Lung (tissue), 12 donors: Measurements from ENCODE around the gene KRTAP10-4. TPM values are rescaled to one million over a fixed set of nuclear protein-coding genes. Genes with fewer than 3 reads are reported as not detected.
"Not testable (repeated sequence)": the region's sequence is repeated elsewhere in the genome, so short reads cannot be mapped to it uniquely, and the experiment has no call there.

Experiments used
- ATAC-seq: fragments of 200-7000 bp; cut with Tn5 transposase; one replicate; pipeline ENCODE4 v1.9.1; 2020; ENCODE audit warnings: moderate number of reproducible peaks; ENCODE audit not compliant: insufficient read depth, low FRiP score
- DNase-seq, 3 donors: peaks; one replicate each; pipeline ENCODE4 v3.0.0-alpha.2; 2013 to 2017
- H3K27ac ChIP-seq, 2 donors: one replicate each; pipeline ENCODE4 v1.5.1; 2013; ENCODE audit warnings: mild to moderate bottlenecking in 2 of 2, moderate library complexity in 2 of 2, control low read depth in 1 of 2, inconsistent platforms in 1 of 2, low read depth in 1 of 2, low read length in 1 of 2
- H3K27me3 ChIP-seq, 3 donors: one replicate each; pipeline ENCODE4 v1.5.1; 2013; ENCODE audit warnings: low read length in 2 of 3; ENCODE audit not compliant: control insufficient read depth in 3 of 3, insufficient read depth in 3 of 3
- H3K36me3 ChIP-seq, 4 donors: one replicate each; pipeline ENCODE4 v1.5.1; 2013; ENCODE audit warnings: low read length in 4 of 4, mild to moderate bottlenecking in 1 of 4, moderate library complexity in 1 of 4; ENCODE audit not compliant: control insufficient read depth in 4 of 4, insufficient read depth in 4 of 4
- H3K4me1 ChIP-seq, 5 donors: one replicate each; pipeline ENCODE4 v1.5.1; 2013; ENCODE audit warnings: low read length in 5 of 5, mild to moderate bottlenecking in 2 of 5, moderate library complexity in 1 of 5; ENCODE audit not compliant: control insufficient read depth in 5 of 5, insufficient read depth in 5 of 5
- H3K4me3 ChIP-seq: one replicate; pipeline ENCODE4 v1.5.1; 2013; ENCODE audit warnings: mild to moderate bottlenecking, control low read depth, moderate library complexity
- H3K9ac ChIP-seq, 2 donors: one replicate each; pipeline ENCODE4 v1.5.1; 2013; ENCODE audit warnings: low read length in 2 of 2, control low read depth in 1 of 2; ENCODE audit not compliant: insufficient read depth in 1 of 2
- H3K9me3 ChIP-seq, 4 donors: one replicate each; pipeline ENCODE4 v1.5.1; 2013; ENCODE audit warnings: low read length in 3 of 4, mild to moderate bottlenecking in 1 of 4, moderate library complexity in 1 of 4; ENCODE audit not compliant: control insufficient read depth in 4 of 4, insufficient read depth in 3 of 4
- CTCF ChIP-seq: IDR thresholded peaks from 2 replicates; pipeline ENCODE4 v1.5.1; 2012; ENCODE audit warnings: mild to moderate bottlenecking; ENCODE audit errors: control extremely low read depth, extremely low read depth
- whole genome bisulfite sequencing, 2 donors: extraction: QIAGEN DNeasy Blood & Tissue Kit; methylation state at CpG; one replicate each; pipeline ENCODE4 v1.1.7; 2013; 5-methylcytosine and 5-hydroxymethylcytosine counted together
- polyA plus RNA-seq, 2 donors: library from polyadenylated mRNA; stranded (reverse); fragments of 200-250 nt; gene quantifications; one replicate each; pipeline ENCODE4 v1.2.1, GENCODE V29; 2013
- total RNA-seq, 2 donors: library from RNA; depleted of rRNA in 1 of 2; stranded (reverse); fragments of >200 nt in 1 of 2; gene quantifications; one replicate each; pipeline ENCODE4 v1.2.1, GENCODE V29; 2014 to 2021
- donor health status: control.
- donor health status: control.
- donor health status: Bipolar disorder and iron deficiency.
- donor health status: healthy.
- donor health status: DM: yes; HTN: yes; CAD: no.

The KRTAP10-4 gene
- total and polyA plus RNA-seq, 4 donors, result not detected

GRCh38 chr21:44603911-44604310, 30.4 kb downstream of the KRTAP10-4 start:
- H3K36me3 ChIP-seq, result no peaks in the 10 kb centered on the region
- H3K27me3 ChIP-seq, result no peaks in the 10 kb centered on the region
- DNase-seq (no peak), ATAC-seq (no peak)
- no peak overlapping the region for H3K4me3 ChIP-seq
- peaks cover 0 to 3% (median under 1%) of the 10 kb centered on the region in 4 donors for H3K9me3 ChIP-seq
- H3K9ac ChIP-seq, result no peak overlapping the region
- H3K4me1 ChIP-seq, result no peaks in the 10 kb centered on the region
- TF ChIP-seq CTCF, result no peak
- WGBS, 2 donors, result 87 to 91% methylated on average over 8 of the region's 8 CpGs
- H3K27ac ChIP-seq, result no peak overlapping the region

- Histone ChIP-seq H3K27ac (no peak overlapping the region), H3K9me3 (peaks cover 0 to 10% (median 3%) of the 10 kb centered on the region in 4 donors), H3K36me3 (no peaks in the 10 kb centered on the region), H3K4me3 (no peak overlapping the region), H3K27me3 (no peaks in the 10 kb centered on the region), H3K9ac (no peak overlapping the region), H3K4me1 (no peaks in the 10 kb centered on the region)
- no peak for DNase-seq
- 78 to 88% methylated on average over 4 of the region's 4 CpGs for WGBS, 2 donors
- no peak for TF ChIP-seq CTCF
- no peak for ATAC-seq
Measured at GRCh38 chr21:44606495-44606894, 33.0 kb downstream of the KRTAP10-4 start.

GRCh38 chr21:44609193-44609592, 35.7 kb downstream of the KRTAP10-4 start:
- Histone ChIP-seq H3K9ac (no peak overlapping the region), H3K4me1 (no peaks in the 10 kb centered on the region), H3K27ac (no peak overlapping the region), H3K4me3 (no peak overlapping the region), H3K27me3 (no peaks in the 10 kb centered on the region), H3K36me3 (no peaks in the 10 kb centered on the region), H3K9me3 (peaks cover 0 to 20% (median 3%) of the 10 kb centered on the region in 4 donors)
- TF ChIP-seq CTCF, result no peak
- DNase-seq (no peak), ATAC-seq (no peak)

GRCh38 chr21:44610157-44610843, 36.8 kb downstream of the KRTAP10-4 start:
- not testable (repeated sequence) for ATAC-seq, H3K27ac ChIP-seq, H3K36me3 ChIP-seq, DNase-seq, H3K9ac ChIP-seq, H3K4me1 ChIP-seq, H3K27me3 ChIP-seq, H3K4me3 ChIP-seq
- 92 to 96% methylated on average over 7 of the region's 7 CpGs for WGBS, 2 donors
- H3K9me3 ChIP-seq, result peaks cover 0 to 20% (median 3%) of the 10 kb centered on the region in 4 donors
